CD4-positive, alpha-beta T cell treated with Interleukin-17A for 1 hour (primary cell): Measurements from ENCODE around the gene GRAMD2B.
"Not testable (repeated sequence)": the region's sequence is repeated elsewhere in the genome, so short reads cannot be mapped to it uniquely, and the experiment has no call there.

Experiments
- DNase-seq: peaks from one replicate; pipeline ENCODE4 v3.0.0-alpha.2; 2020

The GRAMD2B gene

GRCh38 chr5:126452477-126452876 lies 29.3 kb downstream of the GRAMD2B start:
- DNase-seq, result no peak

GRCh38 chr5:126454081-126454480 lies 30.9 kb downstream of the GRAMD2B start:
- no peak for DNase-seq

- no peak for DNase-seq
Observed at GRCh38 chr5:126454535-126454934, 31.3 kb downstream of the GRAMD2B start.

GRCh38 chr5:126455264-126455663 lies 32.1 kb downstream of the GRAMD2B start:
- no peak for DNase-seq

- DNase-seq, result no peak
Observed at GRCh38 chr5:126455728-126456127, 32.5 kb downstream of the GRAMD2B start.

- no peak for DNase-seq
Observed at GRCh38 chr5:126456217-126456820, 33.1 kb downstream of the GRAMD2B start.

GRCh38 chr5:126460459-126460858 lies 37.2 kb downstream of the GRAMD2B start:
- no peak for DNase-seq

GRCh38 chr5:126460977-126461376 lies 37.8 kb downstream of the GRAMD2B start:
- DNase-seq, result no peak

- no peak for DNase-seq
Observed at GRCh38 chr5:126461838-126462237, 38.6 kb downstream of the GRAMD2B start.

GRCh38 chr5:126462239-126463014 lies 39.2 kb downstream of the GRAMD2B start:
- DNase-seq, result no peak

GRCh38 chr5:126464016-126464415 lies 40.8 kb downstream of the GRAMD2B start:
- DNase-seq, result no peak

GRCh38 chr5:126464959-126465358 lies 41.8 kb downstream of the GRAMD2B start:
- DNase-seq, result no peak

- no peak for DNase-seq
Observed at GRCh38 chr5:126468091-126468490, 44.9 kb downstream of the GRAMD2B start.

GRCh38 chr5:126469536-126470316 lies 46.5 kb downstream of the GRAMD2B start:
- no peak for DNase-seq

- DNase-seq, result not testable (repeated sequence)
Observed at GRCh38 chr5:126470529-126470928, 47.3 kb downstream of the GRAMD2B start.

GRCh38 chr5:126471247-126471646 lies 48.0 kb downstream of the GRAMD2B start:
- no peak for DNase-seq

GRCh38 chr5:126471875-126472537 lies 48.8 kb downstream of the GRAMD2B start:
- DNase-seq, result no peak

GRCh38 chr5:126472538-126472889 lies 49.3 kb downstream of the GRAMD2B start:
- DNase-seq, result no peak

- no peak for DNase-seq
Observed at GRCh38 chr5:126477294-126478117, 54.3 kb downstream of the GRAMD2B start.

GRCh38 chr5:126479810-126480209 lies 56.6 kb downstream of the GRAMD2B start:
- no peak for DNase-seq

- no peak for DNase-seq
Observed at GRCh38 chr5:126480824-126481223, 57.6 kb downstream of the GRAMD2B start.

- no peak for DNase-seq
Observed at GRCh38 chr5:126481243-126481642, 58.0 kb downstream of the GRAMD2B start.
